RPMI8226 (cell line): ENCODE measurements around the gene SMIM33.
A peak's percentile ranks its signal among the peaks of the same experiment; 100 is the strongest.
"Not testable (repeated sequence)": the region's sequence is repeated elsewhere in the genome, so short reads cannot be mapped to it uniquely, and the experiment has no call there.

Source experiments
- DNase-seq: peaks from one replicate; pipeline ENCODE4 v3.0.0-alpha.2; 2015

Gene SMIM33

GRCh38 chr5:139457653-139458306 is 13.0 kb upstream of the SMIM33 start:
- no peak for DNase-seq

GRCh38 chr5:139458580-139459407 is 12.0 kb upstream of the SMIM33 start:
- DNase-seq = no peak

GRCh38 chr5:139459451-139459934 is 11.3 kb upstream of the SMIM33 start:
- no peak for DNase-seq

- DNase-seq = no peak
These were observed 10.3 kb upstream of the SMIM33 start for GRCh38 chr5:139460455-139460854.

- DNase-seq = no peak
These were observed 9.6 kb upstream of the SMIM33 start for GRCh38 chr5:139461176-139461575.

- no peak for DNase-seq
These were observed 9.1 kb upstream of the SMIM33 start for GRCh38 chr5:139461698-139462097.

GRCh38 chr5:139462586-139463276 is 8.1 kb upstream of the SMIM33 start, which contains the start of gene ECSCR:
Gene ECSCR (minus strand): TSS chr5:139462743. CDS start chr5:139462670, 73 bp downstream.
- no peak for DNase-seq

GRCh38 chr5:139468421-139468931 is 2.3 kb upstream of the SMIM33 start:
- DNase-seq = no peak

- no peak for DNase-seq
These were observed 1.7 kb downstream of the SMIM33 start for GRCh38 chr5:139472386-139473030.

- no peak for DNase-seq
These were observed 2.3 kb downstream of the SMIM33 start for GRCh38 chr5:139473105-139473504.

GRCh38 chr5:139473565-139473964 is 2.8 kb downstream of the SMIM33 start:
- no peak for DNase-seq

GRCh38 chr5:139474890-139475791 is 4.3 kb downstream of the SMIM33 start:
- no peak for DNase-seq

GRCh38 chr5:139475865-139476617 is 5.2 kb downstream of the SMIM33 start:
- DNase-seq = no peak

GRCh38 chr5:139478657-139479423 is 8.0 kb downstream of the SMIM33 start:
- DNase-seq = not testable (repeated sequence)

- DNase-seq = not testable (repeated sequence)
These were observed 8.9 kb downstream of the SMIM33 start for GRCh38 chr5:139479729-139480128.

GRCh38 chr5:139481122-139481533 is 10.3 kb downstream of the SMIM33 start:
- no peak for DNase-seq

- peak; percentile 48 for DNase-seq
These were observed 10.8 kb downstream of the SMIM33 start for GRCh38 chr5:139481580-139482049.

- DNase-seq = peak; percentile 94
These were observed 11.5 kb downstream of the SMIM33 start, which contains the start of gene STING1 for GRCh38 chr5:139482050-139482889. Gene STING1 (minus strand): TSS chr5:139482758. CDS start chr5:139481704, 1,054 bp downstream.

- not testable (repeated sequence) for DNase-seq
These were observed 12.0 kb downstream of the SMIM33 start for GRCh38 chr5:139482890-139483208.
